ENCODE measurements around the gene RAB8B.

DNA sequence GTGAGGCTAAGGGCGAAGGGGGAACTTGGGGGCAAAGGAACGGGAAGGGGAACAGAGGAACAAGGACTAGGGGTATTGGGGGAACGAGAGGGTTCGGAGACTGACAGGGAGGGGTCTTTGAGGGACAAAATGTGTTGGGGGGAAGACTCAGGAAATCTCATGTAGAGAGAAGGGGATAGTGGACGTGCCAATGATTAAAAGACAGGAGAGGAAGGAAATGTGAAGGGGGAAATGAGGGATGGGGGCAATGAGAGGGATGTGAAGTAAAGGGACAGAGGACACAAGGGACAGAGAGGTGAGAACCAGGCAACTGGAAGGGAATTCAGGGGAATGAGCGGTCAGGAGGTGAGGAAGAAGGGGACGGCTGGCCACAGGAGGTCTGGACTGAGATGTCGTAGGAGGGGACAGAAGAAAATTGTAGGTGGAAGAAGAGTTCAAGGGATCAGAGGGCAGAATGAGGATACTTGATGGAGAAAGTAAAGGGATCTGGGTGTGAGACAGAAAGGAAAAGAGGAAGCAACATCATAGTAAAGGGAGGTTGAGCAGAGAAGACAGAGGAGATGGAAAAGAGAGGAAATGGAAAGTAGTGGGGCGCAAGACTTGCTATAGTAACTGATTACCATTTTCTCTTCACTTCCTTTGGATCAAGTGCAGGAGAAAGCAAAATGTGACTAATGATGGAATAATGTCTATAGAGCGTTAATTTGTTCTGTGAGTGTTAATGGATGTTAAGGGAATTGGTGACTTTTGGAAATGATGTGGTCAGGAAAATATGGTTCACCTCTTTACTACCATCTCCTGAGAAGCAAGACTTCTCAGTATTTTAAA lies 749 bp downstream of the RAB8B start:
- no peak for TF ChIP-seq POGZ (CRISPR knock-in tag; IDR thresholded peaks at IDR 0.05)
- no peak for TF ChIP-seq NR2F2 (IDR thresholded peaks at IDR 0.05; ENCODE audit: borderline replicate concordance, low read depth)
- TF ChIP-seq SIX1 (CRISPR knock-in tag; IDR thresholded peaks at IDR 0.05; ENCODE audit: borderline replicate concordance) = no peak
- no peak for TF ChIP-seq FOXP1 (IDR thresholded peaks at IDR 0.05)
- no peak for TF ChIP-seq FOXP1 (CRISPR knock-in tag; IDR thresholded peaks at IDR 0.05)
- no peak for TF ChIP-seq CENPX (CRISPR knock-in tag; IDR thresholded peaks at IDR 0.05)
- TF ChIP-seq, protein P1, sequence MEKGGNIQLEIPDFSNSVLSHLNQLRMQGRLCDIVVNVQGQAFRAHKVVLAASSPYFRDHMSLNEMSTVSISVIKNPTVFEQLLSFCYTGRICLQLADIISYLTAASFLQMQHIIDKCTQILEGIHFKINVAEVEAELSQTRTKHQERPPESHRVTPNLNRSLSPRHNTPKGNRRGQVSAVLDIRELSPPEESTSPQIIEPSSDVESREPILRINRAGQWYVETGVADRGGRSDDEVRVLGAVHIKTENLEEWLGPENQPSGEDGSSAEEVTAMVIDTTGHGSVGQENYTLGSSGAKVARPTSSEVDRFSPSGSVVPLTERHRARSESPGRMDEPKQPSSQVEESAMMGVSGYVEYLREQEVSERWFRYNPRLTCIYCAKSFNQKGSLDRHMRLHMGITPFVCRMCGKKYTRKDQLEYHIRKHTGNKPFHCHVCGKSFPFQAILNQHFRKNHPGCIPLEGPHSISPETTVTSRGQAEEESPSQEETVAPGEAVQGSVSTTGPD (CRISPR knock-in tag; IDR thresholded peaks at IDR 0.05) = no peak
- no peak for TF ChIP-seq REXO4 (CRISPR knock-in tag; IDR thresholded peaks at IDR 0.05; ENCODE audit: borderline replicate concordance)

All from HepG2 (cell line).